ENCODE results near the gene CCDC12.

Gene CCDC12

DNA sequence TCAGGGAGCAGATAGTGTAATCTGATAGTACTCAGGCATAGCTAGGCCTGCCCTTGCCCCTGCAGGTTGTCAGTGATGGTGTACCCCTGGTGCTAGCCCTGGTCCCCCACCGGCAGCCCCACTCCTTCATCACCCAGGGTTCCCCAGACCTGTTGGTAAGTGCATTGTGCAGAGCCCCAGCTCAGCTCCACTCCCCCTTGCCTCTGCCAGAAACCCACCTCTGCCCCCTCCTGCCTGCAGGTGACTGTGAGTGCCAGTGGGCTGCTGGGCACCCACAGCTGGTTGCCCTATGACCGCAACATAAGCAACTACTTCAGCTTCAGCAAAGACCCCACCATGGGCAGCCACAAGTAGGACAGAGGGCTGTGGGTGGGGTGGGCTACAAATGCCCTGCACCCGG, 30.5 kb upstream of the CCDC12 start:
- no peak for DNase-seq

- DNase-seq, result no peak
Measured at GRCh38 chr3:47006145-47006651, 29.7 kb upstream of the CCDC12 start.

GRCh38 chr3:47005212-47006144, 28.9 kb upstream of the CCDC12 start:
- DNase-seq, result no peak

- no peak for DNase-seq
Measured at GRCh38 chr3:47004369-47005211, 28.0 kb upstream of the CCDC12 start.

- no peak for DNase-seq
Measured at GRCh38 chr3:47003461-47004368, 27.2 kb upstream of the CCDC12 start.

DNA sequence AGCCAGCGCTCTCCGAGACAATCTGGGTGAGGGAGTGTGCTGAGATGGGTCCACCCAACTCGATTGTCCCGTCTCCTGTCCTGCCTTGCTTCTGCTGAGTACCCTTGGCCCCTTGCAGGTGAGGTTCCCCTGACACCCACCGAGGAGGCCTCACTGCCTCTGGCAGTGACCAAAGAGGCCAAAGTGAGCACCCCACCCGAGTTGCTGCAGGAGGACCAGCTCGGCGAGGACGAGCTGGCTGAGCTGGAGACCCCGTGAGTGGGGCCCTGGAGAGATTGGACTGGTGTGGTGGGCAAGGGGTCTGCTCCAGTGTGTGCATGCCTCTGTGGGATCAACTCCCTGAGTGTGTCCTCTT, 26.5 kb upstream of the CCDC12 start:
- DNase-seq, result no peak

DNA sequence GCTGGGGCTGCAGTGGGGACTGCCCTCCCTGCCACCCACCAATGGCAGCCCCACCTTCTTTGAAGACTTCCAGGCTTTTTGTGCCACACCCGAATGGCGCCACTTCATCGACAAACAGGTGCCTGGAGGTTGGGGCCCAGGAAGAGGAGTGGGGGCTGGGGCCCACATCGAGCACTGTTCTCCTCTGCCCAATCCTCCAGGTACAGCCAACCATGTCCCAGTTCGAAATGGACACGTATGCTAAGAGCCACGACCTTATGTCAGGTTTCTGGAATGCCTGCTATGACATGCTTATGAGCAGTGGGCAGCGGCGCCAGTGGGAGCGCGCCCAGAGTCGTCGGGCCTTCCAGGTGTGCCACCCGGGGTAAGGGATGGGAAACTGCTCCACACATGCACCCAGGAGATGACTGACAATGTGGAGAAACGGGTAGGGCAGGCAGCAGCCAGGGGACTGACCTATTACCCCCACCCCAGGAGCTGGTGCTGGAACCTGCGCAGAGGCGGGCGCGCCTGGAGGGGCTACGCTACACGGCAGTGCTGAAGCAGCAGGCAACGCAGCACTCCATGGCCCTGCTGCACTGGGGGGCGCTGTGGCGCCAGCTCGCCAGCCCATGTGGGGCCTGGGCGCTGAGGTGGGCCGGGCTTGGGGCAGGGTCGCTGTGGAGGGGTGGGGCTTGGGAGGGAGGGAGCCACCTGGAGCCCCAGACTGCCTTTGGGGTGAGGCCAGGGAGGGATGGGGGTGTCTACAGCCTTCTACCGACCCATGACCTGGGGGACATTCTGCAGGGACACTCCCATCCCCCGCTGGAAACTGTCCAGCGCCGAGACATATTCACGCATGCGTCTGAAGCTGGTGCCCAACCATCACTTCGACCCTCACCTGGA, 25.9 kb upstream of the CCDC12 start:
- no peak for DNase-seq

DNA sequence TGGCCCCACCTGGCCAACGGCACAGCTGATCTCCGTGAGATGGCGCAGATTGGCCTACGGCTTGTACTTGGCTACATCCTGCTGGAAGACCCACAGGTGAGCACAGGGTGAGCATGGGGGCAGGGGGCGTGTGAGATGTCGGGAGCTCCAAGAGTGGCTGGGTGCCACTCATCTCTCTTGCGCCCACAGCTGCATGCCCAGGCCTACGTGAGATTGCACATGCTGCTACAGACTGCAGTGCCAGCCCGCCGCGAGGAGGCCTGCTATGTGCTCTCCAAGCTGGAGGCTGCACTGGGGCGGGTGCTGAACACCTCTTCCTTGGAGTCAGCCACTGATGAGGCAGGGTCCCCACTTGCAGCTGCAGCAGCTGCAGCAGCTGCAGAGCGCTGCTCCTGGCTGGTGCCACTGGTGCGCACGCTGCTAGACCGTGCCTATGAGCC, 25.2 kb upstream of the CCDC12 start:
- no peak for DNase-seq

- DNase-seq, result no peak
Measured at GRCh38 chr3:47000922-47001730, 24.6 kb upstream of the CCDC12 start.

GRCh38 chr3:47000198-47000815, 23.8 kb upstream of the CCDC12 start:
- no peak for DNase-seq

DNA sequence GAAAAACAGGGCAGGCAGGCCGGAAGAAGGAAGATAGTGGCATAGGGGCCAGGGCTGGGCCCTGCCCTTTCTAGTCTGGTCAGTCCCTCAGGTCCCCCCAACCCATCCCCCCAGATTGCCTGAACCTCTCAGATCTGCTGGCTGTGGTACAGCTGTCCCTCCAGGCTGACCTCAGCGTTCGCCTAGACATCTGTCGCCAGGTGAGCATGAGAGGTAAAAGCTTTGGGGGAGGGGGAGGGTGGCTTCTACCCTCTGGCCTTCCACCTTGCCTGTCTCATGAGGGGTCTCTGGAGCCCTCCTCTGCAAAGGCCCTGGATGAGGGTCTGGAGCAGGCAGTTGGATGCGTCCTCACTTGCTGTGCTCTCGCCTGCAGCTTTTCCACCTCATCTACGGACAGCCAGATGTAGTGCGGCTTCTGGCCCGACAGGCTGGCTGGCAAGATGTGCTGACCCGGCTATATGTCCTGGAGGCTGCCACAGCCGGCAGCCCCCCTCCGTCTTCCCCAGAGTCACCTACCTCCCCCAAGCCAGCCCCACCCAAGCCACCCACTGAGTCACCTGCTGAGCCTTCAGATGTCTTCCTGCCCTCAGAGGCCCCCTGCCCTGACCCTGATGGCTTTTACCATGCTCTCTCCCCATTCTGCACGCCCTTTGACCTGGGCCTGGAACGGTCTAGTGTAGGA, 23.1 kb upstream of the CCDC12 start:
- DNase-seq, result no peak

DNA sequence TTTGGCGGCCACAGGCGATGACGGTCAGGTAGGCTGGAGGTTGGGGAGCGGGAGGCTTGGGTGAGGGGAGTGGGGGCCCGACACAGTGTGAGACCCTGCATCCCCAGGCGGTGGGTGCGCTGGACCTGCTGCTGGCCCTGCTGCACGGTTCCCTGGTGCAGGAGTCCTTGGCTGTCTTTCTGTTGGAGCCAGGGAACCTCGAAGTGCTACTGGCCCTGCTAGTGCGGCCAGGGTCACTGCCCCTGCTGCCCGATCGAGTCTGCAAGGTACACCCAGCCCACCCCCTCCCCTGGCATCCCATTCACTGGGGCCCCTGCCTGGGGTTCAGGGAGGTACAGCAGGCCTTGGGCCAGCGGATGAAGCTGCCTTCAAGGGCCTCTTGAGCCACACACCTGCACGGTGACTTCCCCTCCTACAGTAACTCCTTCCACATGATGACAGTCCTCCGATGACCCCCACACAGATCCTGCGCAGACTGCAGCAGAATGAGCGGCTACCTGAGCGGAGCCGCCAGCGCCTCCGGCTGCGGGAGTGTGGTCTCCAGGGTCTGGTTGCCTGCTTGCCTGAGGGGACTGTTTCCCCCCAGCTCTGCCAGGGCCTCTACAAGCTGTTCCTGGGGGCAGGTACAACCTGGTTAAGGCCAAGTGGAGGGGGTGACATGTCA, 22.4 kb upstream of the CCDC12 start:
- no peak for DNase-seq

DNA sequence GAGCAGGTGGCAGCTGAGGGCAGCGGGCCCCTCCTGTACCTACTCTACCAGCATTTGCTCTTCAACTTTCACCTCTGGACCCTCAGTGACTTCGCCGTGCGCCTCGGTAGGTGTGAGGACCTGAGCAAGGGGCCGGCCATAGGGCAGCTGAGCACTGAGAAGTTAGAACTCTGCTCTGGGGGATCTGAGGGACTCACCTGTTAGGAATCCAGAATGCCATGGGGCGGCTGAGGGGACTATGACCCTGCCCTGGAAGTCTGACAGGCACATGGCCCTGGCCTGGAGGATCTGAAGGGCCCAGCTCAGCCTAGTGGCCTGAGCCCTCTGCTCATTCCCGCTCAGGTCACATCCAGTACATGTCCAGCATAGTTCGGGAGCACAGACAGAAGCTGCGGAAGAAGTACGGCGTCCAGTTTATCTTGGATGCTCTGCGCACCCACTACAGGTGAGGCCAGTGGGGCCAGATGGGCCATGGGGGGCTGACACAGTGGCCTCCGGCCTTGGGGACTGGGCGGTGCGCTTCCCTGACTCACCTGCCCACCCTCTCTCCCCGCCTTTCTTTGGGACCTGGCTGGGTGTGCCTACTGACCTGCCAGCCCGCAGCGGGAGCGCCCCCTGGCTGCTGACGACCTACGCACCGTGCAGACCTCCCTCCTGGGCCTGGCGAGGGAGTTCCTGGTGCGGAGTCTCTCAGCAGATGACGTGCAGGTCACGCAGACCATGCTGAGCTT, 21.7 kb upstream of the CCDC12 start:
- DNase-seq, result peak; percentile 72

DNA sequence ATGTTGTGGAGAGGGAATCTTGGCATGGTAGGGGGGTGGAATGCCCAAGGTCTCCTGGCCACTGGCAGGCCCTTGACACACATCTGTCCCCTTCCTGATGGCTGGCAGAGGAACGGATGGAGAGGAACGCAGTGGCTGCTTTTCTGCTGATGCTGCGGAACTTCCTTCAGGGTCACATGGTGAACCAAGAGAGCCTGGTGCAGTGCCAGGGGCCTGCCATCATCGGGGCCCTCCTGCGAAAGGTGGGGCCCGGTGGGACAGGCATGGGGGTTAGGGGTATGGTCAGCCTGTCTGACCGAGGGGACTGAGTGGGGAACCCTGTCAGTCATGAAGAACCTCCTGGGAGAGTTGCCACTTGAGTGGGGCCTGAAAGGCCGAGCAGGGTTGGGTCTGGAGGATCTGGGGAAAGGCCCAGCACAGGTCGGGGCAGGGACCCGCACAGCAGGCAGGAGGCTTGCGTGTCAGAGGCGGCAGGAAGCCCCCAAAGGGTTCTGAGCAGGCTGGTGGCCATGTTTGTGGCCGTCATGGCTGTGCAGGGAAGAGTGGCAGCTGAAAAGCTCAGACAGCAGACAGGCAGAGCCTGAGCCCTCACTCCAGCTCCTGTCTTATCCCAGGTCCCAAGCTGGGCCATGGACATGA, 21.0 kb upstream of the CCDC12 start:
- no peak for DNase-seq

GRCh38 chr3:46996689-46997452, 20.3 kb upstream of the CCDC12 start:
- no peak for DNase-seq

DNA sequence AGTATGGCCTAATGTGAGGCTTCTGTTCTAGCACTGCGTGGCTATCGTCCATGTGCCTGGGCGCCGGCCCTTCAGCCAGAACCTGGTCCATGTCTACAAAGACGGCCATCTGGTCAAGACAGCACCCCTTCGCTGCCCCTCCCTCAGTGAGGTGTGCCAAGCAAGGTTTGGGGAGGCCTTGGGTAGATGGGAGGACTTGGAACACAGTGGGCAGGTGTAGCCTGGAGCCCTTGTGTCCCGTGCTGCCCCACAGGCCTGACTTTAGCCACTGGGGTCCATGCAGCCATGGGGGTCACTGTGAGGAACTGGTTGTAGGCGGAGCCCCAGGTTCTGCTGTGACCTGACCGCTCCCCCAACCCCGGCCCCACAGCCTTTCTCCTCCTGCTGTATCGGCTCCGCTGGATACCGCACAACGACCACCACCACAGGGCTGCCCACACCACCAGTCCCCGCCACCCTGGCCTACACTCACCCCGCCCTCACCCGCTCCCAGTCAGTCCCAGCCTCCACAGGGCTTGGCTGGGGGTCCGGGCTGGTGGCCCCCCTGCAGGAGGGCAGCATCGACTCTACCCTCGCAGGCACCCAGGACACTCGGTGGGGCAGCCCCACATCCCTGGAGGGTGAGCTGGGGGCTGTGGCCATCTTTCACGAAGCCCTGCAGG, 19.5 kb upstream of the CCDC12 start:
- no peak for DNase-seq

Data from activated CD4-positive, alpha-beta T cell treated with anti-CD3 and anti-CD28 coated beads, Interleukin-2, Interleukin-6, amounts not matched to agents 100 ng/mL and 50 ng/mL, durations not matched to agents 16 hours and 8 hours (primary cell).